Measurements from ENCODE around the gene FAM170B. TPM values are rescaled to one million over a fixed set of nuclear protein-coding genes. Genes with fewer than 3 reads are reported as not detected.

FAM170B gene
- total RNA-seq, 2 donors from 2014 or later: not detected

DNA sequence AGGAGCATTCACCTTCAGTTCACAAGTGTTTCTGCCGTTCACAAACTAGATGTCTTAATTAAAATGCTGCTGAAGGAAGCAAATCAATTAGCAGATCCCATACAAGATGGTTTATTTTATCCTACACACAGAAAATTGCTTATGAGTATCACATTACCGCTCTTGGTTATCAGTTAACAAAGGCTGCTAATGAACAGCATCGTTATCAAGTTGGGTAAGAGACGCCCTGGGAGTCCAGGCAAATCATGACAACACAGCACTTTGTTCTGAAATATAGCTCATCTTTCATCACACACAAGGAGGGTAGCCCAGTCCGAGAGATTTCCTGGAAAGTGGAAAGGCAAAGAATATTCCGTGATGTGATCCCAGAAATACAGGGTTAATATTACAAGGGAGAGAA, 20.8 kb upstream of the FAM170B start:
- no peaks in the 10 kb centered on the region for H3K36me3 Mint-ChIP-seq (ENCODE audit: low read depth)
- 94 to 95% methylated on average over 5 to 6 of the region's 6 CpGs for WGBS, 2 experiments (ENCODE audit: insufficient coverage in 1 of 2, insufficient read length in 1 of 2)

DNA sequence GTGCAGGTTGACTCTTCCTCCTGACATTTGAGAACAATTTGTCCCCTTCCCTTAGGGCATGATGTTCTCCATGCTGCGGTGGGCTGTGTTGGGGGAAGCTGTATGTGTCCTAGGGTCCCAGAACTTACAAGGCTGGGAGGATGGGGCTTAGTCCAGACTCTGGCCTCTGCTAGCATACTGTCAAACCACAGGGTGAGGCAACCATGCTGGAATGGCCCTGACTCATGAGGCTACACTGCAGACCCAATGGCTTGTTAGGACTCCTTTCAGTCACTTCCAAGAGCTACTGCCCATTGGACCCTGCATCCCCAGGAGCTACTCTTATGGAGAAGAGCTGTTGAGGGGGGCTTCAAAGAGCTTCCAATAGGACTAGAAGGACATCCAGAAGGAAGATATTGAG, 20.1 kb upstream of the FAM170B start:
- no peak overlapping the region for H3K27ac Mint-ChIP-seq
- H3K4me1 ChIP-seq (ENCODE audit: control insufficient read depth, insufficient read depth, low read length): no peaks in the 10 kb centered on the region
- no peak overlapping the region for H3K4me3 Mint-ChIP-seq
- no peaks in the 10 kb centered on the region for H3K27me3 Mint-ChIP-seq (ENCODE audit: insufficient read depth)
- no peaks in the 10 kb centered on the region for H3K27me3 ChIP-seq (ENCODE audit: control insufficient read depth, insufficient read depth, low read length, poor library complexity, severe bottlenecking)
- no peak overlapping the region for H3K9ac ChIP-seq (ENCODE audit: extremely low read depth, low read length, poor library complexity, severe bottlenecking)
- no peak for DNase-seq
- 94% methylated on average over 1 of the region's 1 CpG; no CpG with 5 or more reads in 1 of the 2 experiments for WGBS, 2 experiments (ENCODE audit: insufficient coverage in 1 of 2, insufficient read length in 1 of 2)
- no peaks in the 10 kb centered on the region for H3K9me3 Mint-ChIP-seq
- no peaks in the 10 kb centered on the region for H3K9me3 ChIP-seq (ENCODE audit: control insufficient read depth, low read length)
- no peak overlapping the region for H3K4me3 ChIP-seq (ENCODE audit: low read length)
- no peak for TF ChIP-seq CTCF (conservative IDR thresholded peaks at IDR 0.05)
- H3K36me3 ChIP-seq (ENCODE audit: control insufficient read depth, insufficient read depth, low read length): no peaks in the 10 kb centered on the region
- no peak overlapping the region for H3K27ac ChIP-seq (ENCODE audit: low read depth, low read length)
- peaks cover 15% of the 10 kb centered on the region for H3K4me1 Mint-ChIP-seq
- no peaks in the 10 kb centered on the region for H3K36me3 Mint-ChIP-seq (ENCODE audit: low read depth)

More for the DNA sequence above, 20.8 kb upstream of the FAM170B start:
- no peak overlapping the region for H3K27ac ChIP-seq (ENCODE audit: low read depth, low read length)
- Mint-ChIP-seq H3K9me3 (no peaks in the 10 kb centered on the region), H3K4me3 (no peak overlapping the region), H3K27me3 (ENCODE audit: insufficient read depth) (no peaks in the 10 kb centered on the region), H3K4me1 (peaks cover 9% of the 10 kb centered on the region), H3K27ac (no peak overlapping the region)
- H3K27me3 ChIP-seq (ENCODE audit: control insufficient read depth, insufficient read depth, low read length, poor library complexity, severe bottlenecking): no peaks in the 10 kb centered on the region
- H3K9ac ChIP-seq (ENCODE audit: extremely low read depth, low read length, poor library complexity, severe bottlenecking): no peak overlapping the region
- no peak overlapping the region for H3K4me3 ChIP-seq (ENCODE audit: low read length)
- H3K36me3 ChIP-seq (ENCODE audit: control insufficient read depth, insufficient read depth, low read length): no peaks in the 10 kb centered on the region
- no peak for DNase-seq
- H3K4me1 ChIP-seq (ENCODE audit: control insufficient read depth, insufficient read depth, low read length): no peaks in the 10 kb centered on the region
- no peaks in the 10 kb centered on the region for H3K9me3 ChIP-seq (ENCODE audit: control insufficient read depth, low read length)
- no peak for TF ChIP-seq CTCF (conservative IDR thresholded peaks at IDR 0.05)

DNA sequence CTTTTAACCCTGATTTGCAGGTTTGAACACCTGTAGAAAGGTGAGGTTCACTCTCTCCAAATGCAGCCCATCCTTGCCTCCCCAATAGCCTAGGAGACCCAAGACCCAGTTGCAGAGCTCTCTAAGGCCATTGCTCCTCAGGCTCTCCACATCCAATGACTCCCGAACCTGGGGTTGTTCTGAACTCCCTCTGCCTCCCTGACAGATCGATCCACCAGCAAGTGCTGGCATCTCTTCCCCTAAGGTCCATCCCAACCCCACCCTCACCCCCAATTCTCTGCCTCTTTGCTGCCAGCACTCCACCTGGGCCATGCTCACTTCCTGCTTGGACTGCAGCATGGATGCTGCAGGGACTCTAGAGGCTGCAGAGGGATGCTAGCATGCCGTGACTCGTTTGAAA, 19.3 kb upstream of the FAM170B start:
- H3K27me3 ChIP-seq (ENCODE audit: control insufficient read depth, insufficient read depth, low read length, poor library complexity, severe bottlenecking): no peaks in the 10 kb centered on the region
- WGBS, 2 experiments (ENCODE audit: insufficient coverage in 1 of 2, insufficient read length in 1 of 2): 80 to 93% methylated on average over 1 to 4 of the region's 4 CpGs
- no peaks in the 10 kb centered on the region for H3K27me3 Mint-ChIP-seq (ENCODE audit: insufficient read depth)

More for the DNA sequence above, 19.3 kb upstream of the FAM170B start:
- no peak for TF ChIP-seq CTCF (conservative IDR thresholded peaks at IDR 0.05)
- Histone ChIP-seq H3K9me3 (ENCODE audit: control insufficient read depth, low read length) (no peaks in the 10 kb centered on the region), H3K36me3 (ENCODE audit: control insufficient read depth, insufficient read depth, low read length) (no peaks in the 10 kb centered on the region), H3K4me3 (ENCODE audit: low read length) (no peak overlapping the region), H3K9ac (ENCODE audit: extremely low read depth, low read length, poor library complexity, severe bottlenecking) (no peak overlapping the region), H3K4me1 (ENCODE audit: control insufficient read depth, insufficient read depth, low read length) (no peaks in the 10 kb centered on the region), H3K27ac (ENCODE audit: low read depth, low read length) (no peak overlapping the region)
- DNase-seq: no peak
- no peak overlapping the region for H3K4me3 Mint-ChIP-seq
- H3K27ac Mint-ChIP-seq: no peak overlapping the region
- no peaks in the 10 kb centered on the region for H3K36me3 Mint-ChIP-seq (ENCODE audit: low read depth)
- peaks cover 2% of the 10 kb centered on the region for H3K9me3 Mint-ChIP-seq
- H3K4me1 Mint-ChIP-seq: peaks cover 12% of the 10 kb centered on the region
